Smooth muscle cell of the brain vasculature (primary cell): ENCODE data around the gene EI24.
"Not testable (repeated sequence)": the region's sequence is repeated elsewhere in the genome, so short reads cannot be mapped to it uniquely, and the experiment has no call there.

Experiments used
- DNase-seq: peaks from one replicate; pipeline ENCODE4 v3.0.0-alpha.2; 2012; ENCODE audit warnings: low read depth, low spot score

EI24 gene

GRCh38 chr11:125568970-125569914 is at the start of gene EI24:
TSS of gene EI24 (plus strand) at chr11:125569477. CDS start at chr11:125572528, 3,051 bp downstream.
- peak; percentile 76 for DNase-seq

- no peak for DNase-seq
Observed at GRCh38 chr11:125519860-125520834, 49.1 kb upstream of the EI24 start.

GRCh38 chr11:125525303-125525702 is 44.0 kb upstream of the EI24 start:
- no peak for DNase-seq

GRCh38 chr11:125532668-125533067 is 36.6 kb upstream of the EI24 start:
- DNase-seq, result no peak

GRCh38 chr11:125535585-125535984 is 33.7 kb upstream of the EI24 start:
- no peak for DNase-seq

- DNase-seq, result not testable (repeated sequence)
Observed at GRCh38 chr11:125536834-125537233, 32.4 kb upstream of the EI24 start.

GRCh38 chr11:125542709-125543108 is 26.6 kb upstream of the EI24 start:
- DNase-seq, result no peak

GRCh38 chr11:125550780-125551179 is 18.5 kb upstream of the EI24 start:
- no peak for DNase-seq

- DNase-seq, result no peak
Observed at GRCh38 chr11:125551835-125552342, 17.4 kb upstream of the EI24 start.

- DNase-seq, result no peak
Observed at GRCh38 chr11:125552927-125553326, 16.4 kb upstream of the EI24 start.

- DNase-seq, result no peak
Observed at GRCh38 chr11:125553357-125553756, 15.9 kb upstream of the EI24 start.

GRCh38 chr11:125554038-125554437 is 15.2 kb upstream of the EI24 start:
- DNase-seq, result no peak

GRCh38 chr11:125559888-125560287 is 9.4 kb upstream of the EI24 start:
- DNase-seq, result no peak

- DNase-seq, result no peak
Observed at GRCh38 chr11:125561924-125562323, 7.4 kb upstream of the EI24 start.

GRCh38 chr11:125562430-125562829 is 6.8 kb upstream of the EI24 start:
- no peak for DNase-seq

GRCh38 chr11:125564357-125564756 is 4.9 kb upstream of the EI24 start:
- DNase-seq, result no peak

- no peak for DNase-seq
Observed at GRCh38 chr11:125566235-125566634, 3.0 kb upstream of the EI24 start.

- DNase-seq, result no peak
Observed at GRCh38 chr11:125569915-125570621, 791 bp downstream of the EI24 start.

- no peak for DNase-seq
Observed at GRCh38 chr11:125570952-125571351, 1.7 kb downstream of the EI24 start.

- no peak for DNase-seq
Observed at GRCh38 chr11:125572916-125573315, 3.6 kb downstream of the EI24 start.

GRCh38 chr11:125577181-125577580 is 7.9 kb downstream of the EI24 start:
- DNase-seq, result not testable (repeated sequence)
